ENCODE data around the gene TBC1D5.
"Not testable (repeated sequence)": the region's sequence is repeated elsewhere in the genome, so short reads cannot be mapped to it uniquely, and the experiment has no call there.

Gene TBC1D5

GRCh38 chr3:17149076-17149475 lies 593.4 kb downstream of the TBC1D5 start:
- DNase-seq, result no peak

- DNase-seq, result no peak
Observed at GRCh38 chr3:17144665-17144993, 597.8 kb downstream of the TBC1D5 start.

- DNase-seq, result no peak
Observed at GRCh38 chr3:17143893-17144664, 598.4 kb downstream of the TBC1D5 start.

- no peak for DNase-seq
Observed at GRCh38 chr3:17142516-17142915, 599.9 kb downstream of the TBC1D5 start.

GRCh38 chr3:17141699-17142098 lies 600.7 kb downstream of the TBC1D5 start:
- DNase-seq, result no peak

- no peak for DNase-seq
Observed at GRCh38 chr3:17140670-17141505, 601.5 kb downstream of the TBC1D5 start.

GRCh38 chr3:17138246-17139039 lies 604.0 kb downstream of the TBC1D5 start:
- DNase-seq, result no peak

- no peak for DNase-seq
Observed at GRCh38 chr3:17137321-17137826, 605.1 kb downstream of the TBC1D5 start.

GRCh38 chr3:17136136-17136721 lies 606.2 kb downstream of the TBC1D5 start:
- DNase-seq, result no peak

GRCh38 chr3:17135696-17136095 lies 606.7 kb downstream of the TBC1D5 start:
- no peak for DNase-seq

GRCh38 chr3:17133632-17134545 lies 608.5 kb downstream of the TBC1D5 start:
- DNase-seq, result no peak

GRCh38 chr3:17132286-17133115 lies 609.9 kb downstream of the TBC1D5 start:
- DNase-seq, result no peak

- DNase-seq, result no peak
Observed at GRCh38 chr3:17130956-17131355, 611.5 kb downstream of the TBC1D5 start.

GRCh38 chr3:17129556-17129955 lies 612.9 kb downstream of the TBC1D5 start:
- no peak for DNase-seq

GRCh38 chr3:17128671-17129070 lies 613.8 kb downstream of the TBC1D5 start:
- not testable (repeated sequence) for DNase-seq

GRCh38 chr3:17125738-17126442 lies 616.5 kb downstream of the TBC1D5 start:
- no peak for DNase-seq

- no peak for DNase-seq
Observed at GRCh38 chr3:17122758-17123157, 619.7 kb downstream of the TBC1D5 start.

- DNase-seq, result no peak
Observed at GRCh38 chr3:17121336-17121735, 621.1 kb downstream of the TBC1D5 start.

- DNase-seq, result no peak
Observed at GRCh38 chr3:17120115-17120514, 622.3 kb downstream of the TBC1D5 start.

Data from T1000 (cell line).